Measurements from ENCODE around the gene NELFA.

DNA sequence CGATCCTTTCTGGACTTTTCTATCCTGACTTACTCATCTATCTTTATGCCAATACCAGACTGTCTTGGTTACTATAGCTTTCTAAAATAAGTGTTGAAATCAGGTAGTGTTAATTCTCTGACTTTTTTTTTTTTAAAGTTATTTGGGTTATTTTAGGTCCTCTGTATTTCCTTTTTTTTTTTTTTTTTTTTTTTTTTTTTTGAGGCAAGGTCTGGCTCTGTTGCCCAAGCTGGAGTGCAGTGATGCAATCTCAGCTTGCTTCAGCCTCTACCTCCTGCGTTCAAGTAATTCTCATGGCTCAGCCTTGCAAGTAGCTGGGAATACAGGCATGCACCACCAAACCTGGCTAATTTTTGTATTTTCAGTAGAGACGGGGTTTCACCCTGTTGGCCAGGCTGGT, 2.8 kb upstream of the NELFA start:
- TF ChIP-seq, protein P1, sequence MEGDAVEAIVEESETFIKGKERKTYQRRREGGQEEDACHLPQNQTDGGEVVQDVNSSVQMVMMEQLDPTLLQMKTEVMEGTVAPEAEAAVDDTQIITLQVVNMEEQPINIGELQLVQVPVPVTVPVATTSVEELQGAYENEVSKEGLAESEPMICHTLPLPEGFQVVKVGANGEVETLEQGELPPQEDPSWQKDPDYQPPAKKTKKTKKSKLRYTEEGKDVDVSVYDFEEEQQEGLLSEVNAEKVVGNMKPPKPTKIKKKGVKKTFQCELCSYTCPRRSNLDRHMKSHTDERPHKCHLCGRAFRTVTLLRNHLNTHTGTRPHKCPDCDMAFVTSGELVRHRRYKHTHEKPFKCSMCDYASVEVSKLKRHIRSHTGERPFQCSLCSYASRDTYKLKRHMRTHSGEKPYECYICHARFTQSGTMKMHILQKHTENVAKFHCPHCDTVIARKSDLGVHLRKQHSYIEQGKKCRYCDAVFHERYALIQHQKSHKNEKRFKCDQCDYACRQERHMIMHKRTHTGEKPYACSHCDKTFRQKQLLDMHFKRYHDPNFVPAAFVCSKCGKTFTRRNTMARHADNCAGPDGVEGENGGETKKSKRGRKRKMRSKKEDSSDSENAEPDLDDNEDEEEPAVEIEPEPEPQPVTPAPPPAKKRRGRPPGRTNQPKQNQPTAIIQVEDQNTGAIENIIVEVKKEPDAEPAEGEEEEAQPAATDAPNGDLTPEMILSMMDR (IDR thresholded peaks at IDR 0.05), result no peak
- no peak for TF ChIP-seq ZFX (IDR thresholded peaks at IDR 0.05; ENCODE audit: borderline replicate concordance)

All from 22Rv1 (cell line).